DMS53 treated with DMSO at 0.1 percent for 48 hours (cell line): ENCODE data around the gene ADRA1B.
A peak's percentile ranks its signal among the peaks of the same experiment; 100 is the strongest.
"Not testable (repeated sequence)": the region's sequence is repeated elsewhere in the genome, so short reads cannot be mapped to it uniquely, and the experiment has no call there.

ENCODE experiments used
- DNase-seq: peaks from one replicate; lab custom pipeline; 2025; ENCODE audit not compliant: unreplicated experiment; lab: John Stamatoyannopoulos, UW

ADRA1B gene

DNA sequence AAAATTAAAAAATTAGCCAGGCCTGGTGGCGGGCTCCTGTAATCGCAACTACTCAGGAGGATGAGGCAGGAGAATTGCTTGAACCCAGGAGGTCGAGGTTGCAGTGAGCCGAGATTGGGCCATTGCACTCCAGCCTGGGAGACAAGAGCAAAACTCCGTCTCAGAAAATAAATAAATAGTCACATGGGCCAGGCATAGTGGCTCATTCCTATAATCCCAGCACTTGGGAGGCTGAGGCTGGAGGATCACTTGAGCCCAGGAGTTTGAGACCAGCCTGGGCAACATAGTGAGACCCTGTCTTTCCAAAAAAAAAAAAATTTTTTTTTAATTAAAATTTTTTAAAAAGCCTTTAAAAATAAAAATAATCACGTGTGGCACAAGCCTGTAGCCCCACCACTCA, 97.9 kb downstream of the ADRA1B start:
- DNase-seq: not testable (repeated sequence)

DNA sequence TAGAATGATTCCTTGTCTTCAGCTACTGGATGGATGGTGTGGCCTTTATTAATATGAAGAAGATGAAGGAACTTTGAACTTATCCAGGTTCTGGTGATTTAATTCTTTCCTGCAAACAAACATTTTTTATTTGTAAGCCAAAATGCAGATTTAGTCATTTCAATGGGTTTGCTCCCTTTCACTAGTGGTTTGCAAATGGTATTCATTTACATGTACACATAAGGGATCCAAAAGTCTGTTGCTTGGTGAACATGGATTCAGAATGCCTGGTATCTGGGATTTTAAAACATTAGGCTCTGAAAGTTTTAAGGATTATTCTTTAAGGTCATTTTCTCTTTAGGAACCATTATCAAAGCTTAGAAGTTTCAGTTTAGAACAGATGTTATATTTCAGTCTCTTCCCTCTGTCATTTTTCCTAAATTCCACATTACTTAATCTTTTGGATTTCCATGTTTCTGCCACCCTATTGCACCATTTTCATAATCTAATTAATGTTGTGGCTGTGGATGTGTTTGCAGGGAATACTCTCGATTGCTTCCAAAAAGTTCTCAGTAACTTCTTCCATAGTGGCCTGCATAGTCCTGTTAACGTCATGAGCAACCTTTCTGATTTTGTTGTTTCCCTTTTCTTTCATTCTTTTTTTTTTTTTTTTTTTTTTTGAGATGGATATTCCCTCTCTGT, 102.8 kb downstream of the ADRA1B start:
- no peak for DNase-seq

GRCh38 chr5:160020266-160020770, 104.0 kb downstream of the ADRA1B start:
- DNase-seq: no peak

- DNase-seq: no peak
Observed at GRCh38 chr5:160020964-160021363, 104.7 kb downstream of the ADRA1B start.

DNA sequence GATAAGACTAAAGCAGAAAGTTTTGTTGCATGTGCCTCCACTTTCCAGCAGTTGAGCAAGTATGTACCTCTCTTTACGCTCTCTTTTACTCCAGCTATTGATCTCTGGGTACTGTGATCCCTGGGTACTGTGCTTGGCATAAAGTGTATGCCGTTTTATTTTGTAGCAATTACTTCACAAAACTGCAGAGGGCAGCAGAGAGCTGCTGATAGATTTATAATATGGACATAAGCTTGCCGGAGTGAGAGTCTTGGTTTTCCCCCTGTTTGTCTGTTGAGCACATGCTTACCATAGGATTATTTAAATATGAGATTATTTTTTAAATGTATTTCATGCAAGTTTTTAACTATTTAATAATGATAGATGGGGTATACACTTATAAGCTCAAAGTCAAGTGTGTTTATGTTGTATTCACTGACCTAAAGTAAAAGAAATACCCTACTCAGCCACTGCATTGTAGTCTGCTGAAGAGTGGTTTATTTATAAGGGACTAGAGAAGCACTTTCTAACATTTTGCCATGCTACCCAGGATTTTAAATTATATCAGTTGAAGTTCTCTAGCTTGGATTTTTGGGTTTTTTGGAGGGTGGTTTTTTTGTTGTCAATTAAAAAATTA, 105.7 kb downstream of the ADRA1B start:
- DNase-seq: peak; percentile 67
